NCI-H128 (cell line): ENCODE measurements around the gene ADAMTS5.

ENCODE experiments used
- DNase-seq: peaks from one replicate; lab custom pipeline; 2025; ENCODE audit not compliant: unreplicated experiment; lab: John Stamatoyannopoulos, UW

The ADAMTS5 gene

DNA sequence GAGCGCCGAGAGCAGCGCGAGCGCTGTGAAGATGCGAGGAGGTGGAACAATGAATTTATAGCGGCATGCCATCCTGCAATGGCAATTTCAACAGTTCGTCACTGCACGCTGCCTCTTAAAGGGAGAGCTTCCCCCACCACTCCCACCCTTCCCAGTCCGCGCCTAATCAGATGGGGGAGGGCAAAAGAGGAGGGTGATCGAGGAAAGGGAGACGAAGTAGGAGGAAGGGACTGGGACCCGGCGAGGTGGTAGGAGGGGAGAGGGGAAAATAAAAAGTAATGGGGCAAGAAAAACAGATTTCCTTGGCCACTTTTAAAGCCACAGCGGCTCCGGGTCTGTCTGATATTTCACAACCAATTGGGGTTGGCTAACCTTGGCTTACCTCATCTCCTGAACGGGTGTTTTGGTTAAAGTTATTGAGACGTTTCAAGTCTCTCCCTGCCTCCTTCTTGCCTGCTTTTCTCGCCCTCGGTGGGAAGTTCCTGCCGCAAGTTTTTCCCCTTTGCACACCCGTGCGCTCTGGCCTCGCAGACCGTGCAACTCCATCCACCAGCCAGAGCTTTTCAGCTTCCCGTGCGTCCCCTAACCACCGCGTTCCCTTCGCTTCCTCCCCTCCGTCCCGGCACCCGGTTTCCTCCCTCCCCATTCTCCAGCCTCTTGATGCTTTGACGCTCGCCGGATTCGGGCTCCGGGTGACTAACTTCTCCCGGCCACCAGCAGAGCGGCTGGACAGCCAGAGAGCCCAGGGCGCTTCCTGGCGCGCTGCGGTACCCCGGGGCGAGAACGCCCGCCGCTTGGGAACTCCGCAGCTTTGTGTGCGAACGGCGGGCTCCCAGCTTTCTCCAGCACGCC, at the start of gene ADAMTS5:
Gene ADAMTS5 (minus strand): TSS at position 27 of the 852 bp plus-strand sequence. CDS start 697 bp downstream, outside the sequence.
- DNase-seq = no peak

DNA sequence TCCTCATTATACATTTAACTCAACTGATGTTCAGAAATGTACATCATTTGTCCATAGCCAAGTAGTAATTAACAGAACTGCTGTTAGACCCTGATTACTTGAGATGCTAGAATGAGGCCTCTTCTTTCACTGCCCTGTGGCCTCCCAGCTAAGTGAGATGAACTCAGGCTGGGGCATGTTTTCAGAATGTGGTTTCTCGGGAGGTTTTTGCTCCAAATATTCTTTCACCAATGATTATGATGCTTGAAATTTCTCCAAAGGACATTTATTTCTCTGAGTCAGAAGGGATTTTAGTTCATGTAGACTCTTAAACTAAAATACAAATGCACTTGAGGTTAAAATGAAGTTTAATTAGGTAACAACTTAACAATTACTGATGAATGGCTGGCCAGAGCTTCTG, 34.6 kb upstream of the ADAMTS5 start:
- no peak for DNase-seq

DNA sequence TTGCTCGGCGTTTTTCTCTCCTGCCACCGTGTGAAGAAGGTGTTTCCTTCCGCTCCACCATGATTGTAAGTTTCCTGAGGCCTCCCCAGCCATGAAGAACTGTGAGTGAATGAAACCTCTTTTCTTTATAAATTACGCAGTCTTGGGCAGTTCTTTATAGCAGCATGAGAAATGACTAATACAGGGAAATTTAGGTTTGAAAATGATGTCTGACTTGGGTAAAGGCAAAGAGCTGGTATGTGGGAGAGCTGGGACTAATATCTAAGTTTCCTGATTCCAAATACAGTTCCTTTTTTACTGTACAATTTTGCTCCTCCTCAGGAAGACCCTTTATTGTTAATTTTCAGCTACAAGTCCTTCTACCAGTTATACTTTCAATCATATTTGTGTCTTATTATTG, 16.7 kb upstream of the ADAMTS5 start:
- no peak for DNase-seq

DNA sequence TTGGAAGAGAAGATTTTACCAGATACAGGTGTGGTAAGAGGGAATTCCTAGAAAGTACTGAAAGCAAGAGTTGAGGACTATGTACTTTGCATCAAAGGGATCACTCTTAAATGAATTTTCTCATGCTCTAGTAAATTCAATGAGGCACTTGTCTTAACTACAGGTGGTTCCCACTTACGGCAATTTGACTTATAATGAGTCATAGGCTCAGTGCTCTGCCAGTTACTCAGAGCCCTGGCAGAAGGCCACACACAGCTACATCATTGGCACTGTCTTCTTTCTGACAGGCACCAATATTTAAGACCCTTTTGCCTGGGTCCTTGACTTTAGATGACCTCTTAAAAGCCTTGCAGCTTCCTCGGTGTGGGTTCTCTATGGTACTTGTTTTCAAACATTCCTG, 15.9 kb upstream of the ADAMTS5 start:
- DNase-seq = no peak

DNA sequence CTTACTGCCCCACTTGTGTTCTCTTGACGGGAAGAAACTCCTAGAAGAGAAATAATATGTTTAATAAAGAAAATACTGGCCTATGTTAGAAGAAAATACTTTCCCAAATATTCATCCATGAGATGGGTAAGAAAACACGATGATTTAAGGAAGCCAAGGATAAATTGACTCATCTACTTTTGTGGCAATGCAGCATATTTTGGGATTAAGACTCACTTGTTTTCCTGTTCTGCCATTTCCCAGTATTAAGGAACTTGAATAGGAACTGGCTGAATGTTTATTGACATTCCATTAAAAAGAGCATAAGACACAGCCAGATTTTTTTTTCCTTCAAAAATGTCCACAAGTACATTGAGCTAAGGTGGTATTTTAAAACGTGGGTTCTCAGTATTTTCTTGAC, 10.9 kb upstream of the ADAMTS5 start:
- no peak for DNase-seq

DNA sequence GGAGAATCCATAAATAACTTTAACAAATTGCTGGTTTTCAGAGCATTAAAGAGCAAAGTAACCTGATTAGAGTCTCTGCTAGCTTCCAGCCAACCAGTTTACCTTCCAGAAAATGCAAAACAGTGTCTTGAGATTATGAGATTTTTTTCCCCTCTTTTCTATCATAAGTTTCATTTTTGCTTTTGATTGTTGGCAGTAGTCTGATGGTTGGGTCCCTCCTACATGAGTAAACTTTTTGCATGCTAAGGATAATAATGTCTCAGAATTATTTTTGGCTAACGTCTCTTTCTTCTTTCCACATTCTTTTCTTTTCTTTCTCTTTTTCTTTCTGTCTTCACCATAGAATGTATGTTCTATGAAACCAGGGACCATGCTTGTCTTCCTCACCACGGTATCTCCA, 6.3 kb upstream of the ADAMTS5 start:
- DNase-seq = no peak

DNA sequence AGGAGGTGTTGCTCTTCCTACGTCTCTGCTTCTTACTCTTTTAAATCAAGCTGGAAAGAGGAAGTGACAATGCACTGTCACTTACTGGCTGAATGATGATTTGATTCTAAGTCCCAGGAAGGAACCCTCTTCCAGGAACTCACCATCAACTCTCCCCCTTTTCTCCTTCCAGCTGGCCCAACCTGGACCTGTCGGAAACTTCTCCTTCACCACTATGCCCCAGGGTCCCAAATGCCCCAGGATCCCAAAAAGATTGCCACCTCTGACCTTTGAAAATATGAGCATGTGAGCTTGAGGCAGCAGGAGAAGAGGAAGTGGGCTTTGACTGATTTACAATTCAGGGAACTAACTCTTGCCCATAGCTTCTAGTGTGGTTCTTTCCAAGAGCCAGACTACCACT, 5.3 kb upstream of the ADAMTS5 start:
- DNase-seq = no peak

DNA sequence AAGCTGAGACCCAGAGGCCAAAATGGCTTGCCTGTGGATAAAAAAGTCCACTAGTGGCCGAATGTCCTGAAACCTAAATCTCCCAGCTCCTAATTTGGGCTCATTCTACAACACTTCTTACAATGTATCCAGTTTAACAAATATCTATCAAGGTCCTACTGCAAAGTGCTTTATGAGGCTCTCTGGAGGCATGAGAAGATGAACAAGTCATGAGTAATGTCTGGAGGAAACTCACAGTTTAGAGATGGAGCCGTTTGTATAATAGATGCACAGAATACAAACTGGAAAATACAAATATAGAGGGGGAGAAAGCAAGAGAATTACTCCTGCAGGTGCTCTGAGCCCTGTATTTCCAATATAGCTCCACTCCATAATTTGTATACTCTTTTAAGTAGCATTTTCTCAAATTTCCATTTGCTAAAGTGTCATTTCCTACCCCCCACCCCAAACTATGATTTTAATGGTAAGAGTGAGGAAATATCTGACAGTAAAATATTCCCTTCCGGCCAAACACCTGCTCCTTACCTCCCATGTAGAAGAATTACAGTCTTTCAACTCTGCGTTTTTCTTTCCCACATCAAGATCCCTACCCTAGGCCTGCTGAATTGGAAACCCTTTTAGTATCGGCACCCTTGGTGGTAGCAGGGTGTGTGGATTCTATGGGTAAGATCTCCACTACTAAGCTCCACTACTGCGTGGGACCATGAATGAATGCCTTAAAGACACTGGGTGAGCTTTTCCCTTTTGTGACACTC, 3.3 kb upstream of the ADAMTS5 start:
- no peak for DNase-seq

DNA sequence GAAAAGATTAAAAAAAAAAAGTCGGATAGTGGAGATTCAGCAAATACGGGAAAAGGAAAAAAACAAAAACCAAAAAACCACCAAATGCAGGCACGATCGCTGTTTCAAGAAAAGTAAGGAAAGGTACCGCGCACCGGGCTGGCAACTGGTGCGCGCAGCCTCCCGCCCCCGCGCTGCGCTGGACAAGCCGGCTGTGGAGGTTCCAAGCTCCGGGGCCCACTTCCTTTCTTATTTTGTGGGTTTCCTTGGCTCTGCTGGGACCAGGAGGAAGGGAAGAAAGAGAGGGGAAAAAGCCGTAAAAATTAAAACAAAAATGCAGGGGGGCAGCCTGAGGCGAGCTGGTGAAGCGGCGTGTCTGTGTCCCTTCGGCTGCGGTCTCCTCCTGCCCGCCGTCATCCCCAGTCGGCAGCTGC, 233 bp downstream of the ADAMTS5 start:
- DNase-seq = no peak

DNA sequence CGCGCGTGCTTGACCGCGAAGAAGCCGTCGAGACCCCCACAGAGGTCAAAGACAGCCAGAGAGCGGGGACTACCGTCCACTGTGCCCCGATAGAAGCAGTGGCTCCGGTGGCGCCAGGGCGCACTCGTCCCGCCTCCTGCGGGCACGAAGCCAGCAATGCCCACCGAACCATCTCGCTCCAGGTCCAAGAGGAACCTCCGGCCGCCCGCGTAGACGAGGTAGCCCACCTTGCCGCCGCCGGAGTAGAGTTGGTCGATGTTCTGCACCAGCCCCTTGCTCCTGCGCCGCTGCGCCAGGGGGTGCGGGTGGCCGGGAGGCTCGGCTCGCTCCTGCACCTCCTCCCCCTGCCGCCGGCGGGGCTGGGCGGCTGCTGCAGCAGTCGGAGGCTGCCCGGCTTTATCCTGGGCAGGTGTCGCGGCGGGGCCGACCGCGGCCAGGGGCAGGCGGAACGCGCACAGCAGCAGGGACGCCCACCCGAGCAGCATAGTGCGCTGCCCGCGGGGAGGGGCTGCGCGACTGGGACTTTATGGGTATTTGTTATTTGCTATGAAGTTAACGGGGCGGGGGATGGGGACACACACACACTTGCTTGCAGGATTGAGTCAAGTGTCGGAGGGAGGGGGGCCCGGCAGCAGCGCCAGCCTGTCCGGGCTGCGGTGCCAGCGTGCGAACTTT, 844 bp downstream of the ADAMTS5 start:
- DNase-seq = no peak

DNA sequence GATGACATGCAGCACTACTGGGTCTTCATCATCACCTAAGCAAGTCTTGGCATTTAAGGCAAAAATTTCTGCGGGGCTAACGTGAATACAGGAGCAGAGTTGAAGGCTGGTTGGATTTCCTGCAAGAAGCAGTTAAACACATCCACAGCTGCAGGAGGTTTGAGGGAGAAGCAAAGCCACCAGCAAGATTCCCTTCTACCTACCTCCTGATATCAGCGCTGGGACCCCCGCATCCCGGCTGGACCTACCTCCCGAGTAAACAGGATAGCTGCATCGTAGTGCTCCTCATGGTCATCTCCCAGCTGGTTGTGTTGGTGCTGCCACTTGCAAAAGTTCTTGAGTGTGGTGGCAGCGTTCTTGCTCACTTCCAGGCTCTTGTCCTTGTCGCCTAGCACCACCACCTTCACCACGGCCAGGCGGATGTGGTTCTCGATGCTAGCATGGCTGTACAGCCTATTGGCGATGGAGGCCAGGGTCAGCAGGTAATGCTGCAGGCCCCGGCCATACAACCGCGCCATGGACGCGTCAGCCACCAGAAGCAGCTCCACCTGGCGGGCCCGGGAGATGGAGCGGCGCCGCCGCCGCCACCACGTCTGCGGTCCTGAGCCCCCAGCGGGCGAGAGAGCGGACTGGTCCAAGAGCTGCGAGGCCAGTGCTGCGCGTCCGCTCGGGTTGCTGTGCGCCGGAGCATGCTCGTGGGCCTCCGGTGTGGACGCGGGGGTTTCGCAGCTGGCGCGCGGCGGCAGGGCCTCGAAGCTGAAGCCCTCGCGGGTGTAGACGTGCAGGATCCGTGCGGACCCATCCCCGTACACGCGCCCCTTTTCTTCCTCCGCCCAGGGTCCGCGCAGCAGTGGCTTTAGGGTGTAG, 1.6 kb downstream of the ADAMTS5 start:
- DNase-seq = no peak

DNA sequence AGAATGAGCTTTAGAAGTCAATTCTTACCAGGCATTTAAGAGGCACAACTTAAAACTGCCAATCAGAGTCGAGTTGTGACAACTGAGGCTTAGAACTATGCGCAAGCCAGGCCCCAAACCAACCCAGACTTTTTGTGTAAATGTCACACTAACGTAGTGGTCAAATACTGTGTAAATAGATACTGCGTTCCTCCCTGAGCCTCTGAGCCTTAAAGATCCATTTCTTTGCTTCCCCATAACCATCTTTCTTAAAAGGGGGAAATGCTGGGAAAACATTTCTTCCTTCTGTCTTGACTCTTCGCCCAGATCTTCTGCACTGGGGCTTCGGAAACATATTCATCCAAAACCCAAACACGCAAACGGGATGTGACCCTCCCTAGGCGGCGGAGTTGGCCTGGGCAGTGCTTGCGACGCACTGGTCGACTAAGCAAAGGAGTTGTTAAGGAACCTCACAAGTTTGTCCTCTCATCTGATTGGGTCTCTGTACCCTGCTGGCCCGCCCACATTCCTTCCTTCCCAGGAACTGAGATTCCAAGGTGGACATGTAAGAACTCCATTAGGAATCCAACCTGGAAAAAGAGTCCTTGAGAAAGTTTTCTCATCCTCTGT, 2.6 kb downstream of the ADAMTS5 start:
- DNase-seq = no peak

DNA sequence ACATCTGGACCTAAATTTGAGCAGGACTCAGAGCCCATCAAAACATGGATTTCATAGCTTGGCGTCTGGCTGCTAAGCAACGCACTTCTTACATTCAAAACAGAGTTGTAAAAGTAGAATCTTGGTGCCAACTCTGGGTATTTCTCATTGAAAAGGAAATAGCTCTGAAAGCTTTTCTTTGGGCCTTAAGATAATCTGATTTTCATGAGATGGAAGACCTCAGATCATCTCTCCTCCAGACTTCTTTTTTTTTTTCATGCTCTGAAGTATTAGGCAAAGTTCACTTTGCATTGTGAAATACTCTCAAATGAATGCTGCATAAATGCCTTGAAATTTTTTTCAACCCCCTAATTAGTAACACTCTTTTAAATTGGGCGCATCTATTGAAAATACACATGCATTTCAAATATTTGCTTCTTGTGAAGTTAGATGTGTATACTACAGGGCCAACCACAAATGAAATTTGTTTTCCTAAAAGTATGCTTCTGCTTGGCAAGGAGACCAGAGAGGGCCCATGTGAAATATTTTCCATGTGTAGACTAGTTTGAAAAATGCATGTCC, 4.2 kb downstream of the ADAMTS5 start:
- DNase-seq = no peak

DNA sequence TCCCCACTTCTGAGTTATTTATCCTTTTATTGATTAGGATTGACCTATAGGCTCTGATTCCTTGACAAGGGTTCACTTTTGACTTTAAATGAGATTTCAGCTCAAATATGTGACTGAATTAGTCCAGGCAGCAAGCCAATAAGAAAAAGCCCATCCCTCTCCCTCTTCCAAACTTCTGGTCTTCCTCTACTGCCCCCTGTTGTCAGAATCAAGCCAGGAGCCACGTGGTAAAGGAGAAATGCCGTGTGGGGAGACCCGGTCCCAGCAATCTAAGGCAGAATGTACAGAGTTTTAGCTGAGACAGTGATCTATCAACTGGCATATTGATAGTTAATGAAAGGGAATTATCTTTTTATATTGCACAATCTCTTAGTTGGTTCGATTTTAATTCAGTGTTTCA, 5.2 kb downstream of the ADAMTS5 start:
- DNase-seq = no peak

DNA sequence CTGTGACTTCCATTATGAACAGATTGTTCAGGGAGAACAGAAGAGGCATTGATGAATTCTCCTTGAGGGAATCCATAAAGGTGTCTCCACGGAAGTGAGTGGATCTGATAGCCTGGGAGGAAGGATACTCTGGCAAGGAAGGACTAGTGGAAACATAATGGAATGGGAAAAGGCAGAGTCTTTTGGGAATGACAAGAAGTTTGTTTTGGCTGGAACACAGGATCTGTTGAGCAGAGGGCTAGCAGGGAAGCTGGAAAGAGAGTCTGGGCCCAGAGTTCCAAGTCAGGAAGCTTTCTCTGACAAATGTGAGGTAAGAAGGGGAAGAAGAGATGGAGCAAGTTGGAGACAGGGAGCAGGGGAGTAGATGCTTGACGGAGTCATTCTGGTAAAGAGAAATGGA, 8.1 kb downstream of the ADAMTS5 start:
- DNase-seq = no peak

DNA sequence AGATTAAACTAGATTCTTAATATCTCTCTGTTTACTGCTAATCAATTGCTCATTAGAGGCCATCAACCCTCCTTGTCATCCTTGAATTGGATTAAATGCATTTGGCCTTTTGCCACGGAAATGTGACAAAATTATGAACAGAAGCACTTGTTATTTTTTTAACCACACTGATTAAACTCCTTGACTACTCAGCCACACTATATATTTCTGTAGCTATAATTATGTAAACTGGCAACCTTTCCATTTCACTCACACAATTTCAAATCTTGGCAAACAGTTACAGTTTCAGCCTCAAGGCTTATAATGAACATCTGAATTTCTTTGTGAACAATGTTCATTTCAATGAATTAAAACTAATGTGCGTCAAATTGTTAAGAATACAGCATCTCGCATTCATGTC, 10.1 kb downstream of the ADAMTS5 start:
- no peak for DNase-seq

DNA sequence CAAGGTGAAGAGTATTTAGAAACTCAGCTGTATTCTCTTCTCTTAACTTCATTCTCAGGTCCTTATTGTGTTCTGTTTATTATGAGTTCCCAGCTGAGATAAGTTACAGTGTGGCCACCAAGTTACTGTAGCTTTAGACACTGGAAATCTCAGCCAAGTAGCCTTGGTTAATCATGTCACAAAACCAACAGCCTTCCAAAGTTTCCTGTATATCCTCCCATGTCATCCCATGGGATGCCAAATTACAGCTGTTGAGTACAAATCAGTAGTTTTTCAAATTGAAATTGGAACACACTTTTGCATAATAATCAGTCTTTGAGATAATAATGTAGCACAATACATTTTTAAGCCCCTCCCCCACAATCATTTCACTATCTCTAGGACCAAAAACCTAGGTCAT, 10.7 kb downstream of the ADAMTS5 start:
- DNase-seq = no peak

DNA sequence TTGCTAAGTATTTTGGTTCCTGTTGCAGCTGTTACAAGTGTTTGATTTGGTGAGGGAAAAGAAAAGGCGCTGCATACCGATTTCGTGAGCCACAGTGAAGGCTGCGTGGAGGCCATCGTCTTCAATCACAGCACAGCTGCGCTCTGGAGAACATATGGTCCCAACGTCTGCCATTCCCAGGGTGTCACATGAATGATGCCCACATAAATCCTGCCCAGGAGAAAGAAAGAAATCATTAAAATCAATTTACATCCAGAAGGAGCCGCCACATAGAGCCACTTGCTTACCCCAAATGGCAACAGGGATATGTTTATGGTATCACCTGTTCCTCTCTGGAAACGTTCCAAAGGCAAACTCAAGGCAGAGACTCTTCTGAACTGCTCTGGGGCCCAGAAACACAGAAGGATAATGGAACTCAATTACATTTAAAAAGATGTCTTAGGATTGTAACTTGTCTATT, 12.2 kb downstream of the ADAMTS5 start:
- DNase-seq = no peak

DNA sequence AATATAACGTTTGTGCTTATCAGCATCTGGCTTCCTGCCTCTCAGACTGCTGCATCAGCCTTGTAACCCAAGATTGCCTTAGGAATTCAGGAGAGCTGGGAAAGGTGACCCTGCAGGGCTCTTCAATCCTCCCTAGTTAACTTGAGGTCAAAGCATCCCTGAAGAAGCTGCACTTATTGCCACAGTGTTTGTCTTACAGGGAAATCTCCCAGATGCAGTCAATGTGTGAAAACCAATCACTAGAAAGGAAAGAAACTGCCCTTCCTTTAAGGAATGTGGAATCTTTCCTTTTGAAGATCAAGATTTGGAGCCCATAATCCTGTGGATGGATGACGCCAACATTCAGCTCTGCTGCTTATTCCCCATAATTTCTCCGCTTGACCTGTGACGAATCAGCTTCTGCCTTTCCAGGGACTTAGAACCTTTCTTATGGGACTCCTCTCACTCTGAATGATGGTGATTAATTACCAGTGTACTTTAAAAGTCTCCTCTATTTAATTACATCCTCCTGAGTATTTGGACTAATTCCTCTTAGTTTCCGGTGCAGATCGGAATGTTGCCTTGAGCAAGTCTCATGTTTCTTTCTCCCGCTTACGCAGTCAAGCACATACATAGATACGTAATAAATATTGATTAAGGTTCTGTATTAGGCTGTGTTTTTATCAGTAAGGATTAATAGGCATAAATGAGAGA, 14.4 kb downstream of the ADAMTS5 start:
- no peak for DNase-seq
